Activated CD8-positive, alpha-beta memory T cell treated with anti-CD3 and anti-CD28 coated beads, Interleukin-2, amount 10 ng/mL, durations not matched to agents 7 days and 5 days (primary cell): ENCODE data around the gene SLC2A3. TPM values are rescaled to one million over a fixed set of nuclear protein-coding genes. Genes with fewer than 3 reads are reported as not detected.
"Not testable (repeated sequence)": the region's sequence is repeated elsewhere in the genome, so short reads cannot be mapped to it uniquely, and the experiment has no call there.

ENCODE experiments used
- ATAC-seq: fragments of 150-1000 bp; cut with Tn5 transposase; one replicate; pipeline ENCODE4 v1.10.0; 2021; ENCODE audit warnings: moderate library complexity
- CTCF ChIA-PET: fragments of 350-600 bp; sonication (Branson Sonifier 250); formaldehyde crosslinking; loops from one replicate; lab custom pipeline; 2021; ENCODE audit warnings: antibody characterized with exemption; lab: Charles Lee
- DNase-seq: peaks from one replicate; pipeline ENCODE4 v3.0.0-alpha.2; 2020
- H3K27ac Mint-ChIP-seq: one replicate; pipeline ENCODE4 v1.8.0; 2021; ENCODE audit warnings: mild to moderate bottlenecking, mixed read lengths
- H3K27me3 Mint-ChIP-seq: one replicate; pipeline ENCODE4 v1.8.0; 2021; ENCODE audit warnings: mixed read lengths
- H3K36me3 Mint-ChIP-seq: one replicate; pipeline ENCODE4 v1.8.0; 2021; ENCODE audit warnings: mild to moderate bottlenecking, mixed read lengths
- H3K4me1 Mint-ChIP-seq: one replicate; pipeline ENCODE4 v1.8.0; 2021; ENCODE audit warnings: mixed read lengths
- H3K4me3 Mint-ChIP-seq: one replicate; pipeline ENCODE4 v1.8.0; 2021; ENCODE audit warnings: mild to moderate bottlenecking, moderate library complexity, mixed read lengths
- H3K9me3 Mint-ChIP-seq: one replicate; pipeline ENCODE4 v1.8.0; 2022; ENCODE audit warnings: low read depth, mixed read lengths
- total RNA-seq, 2 experiments: library from RNA; stranded (reverse); gene quantifications; one replicate each; pipeline ENCODE4 v1.2.3, GENCODE V29; 2021

SLC2A3 gene
- total RNA-seq, 2 experiments from 2014 or later, result 193 to 290 TPM

DNA sequence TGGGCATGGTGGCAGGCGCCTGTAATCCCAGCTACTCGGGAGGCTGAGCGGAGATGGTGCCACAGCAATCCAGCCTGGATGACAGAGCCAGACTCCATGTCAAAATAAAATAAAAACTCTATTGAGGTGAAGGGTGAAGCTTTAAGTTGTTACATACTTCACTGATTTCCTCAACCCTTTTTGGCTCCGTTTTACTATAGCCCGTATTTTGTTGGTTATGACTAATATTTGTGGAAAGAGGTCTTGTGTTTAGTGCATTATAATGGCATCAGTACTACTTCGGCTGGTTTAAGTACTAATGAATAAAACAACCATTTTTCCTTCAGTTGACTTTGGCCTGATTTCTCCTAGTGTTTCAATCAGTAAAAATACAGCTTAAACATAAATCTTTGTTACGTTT, 36.2 kb downstream of the SLC2A3 start:
- H3K4me1 Mint-ChIP-seq, result no peaks in the 10 kb centered on the region
- no peaks in the 10 kb centered on the region for H3K36me3 Mint-ChIP-seq
- peaks cover 4% of the 10 kb centered on the region for H3K27me3 Mint-ChIP-seq
- H3K27ac Mint-ChIP-seq, result no peak overlapping the region
- no peak overlapping the region for H3K4me3 Mint-ChIP-seq
- ATAC-seq, result no peak
- no peak for DNase-seq
- no peaks in the 10 kb centered on the region for H3K9me3 Mint-ChIP-seq
- CTCF ChIA-PET, result interaction anchor here (1.6 kb wide), 1 partner anchor 40 kb away, joined by 3 read pairs; no protein-coding TSS in a partner anchor

DNA sequence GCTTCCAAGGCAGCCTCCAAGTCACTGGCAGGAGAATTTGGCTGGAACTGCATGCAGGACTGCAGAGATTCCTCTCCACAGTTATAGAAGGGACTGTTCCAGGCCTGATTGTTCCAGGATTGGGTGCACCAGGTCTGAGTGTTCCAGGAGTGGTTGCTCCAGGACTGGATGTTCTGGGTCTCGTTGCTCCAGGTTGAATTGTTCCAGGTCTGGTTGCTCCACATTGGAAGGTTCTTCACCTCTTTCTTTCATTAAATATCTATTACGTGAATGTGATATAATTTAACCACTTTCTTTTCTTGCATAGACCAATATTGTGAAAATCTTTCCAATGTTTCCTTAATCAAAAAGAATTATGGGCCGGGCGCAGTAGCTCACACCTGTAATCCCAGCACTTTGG, 39.3 kb downstream of the SLC2A3 start:
- H3K4me1 Mint-ChIP-seq, ATAC-seq, DNase-seq, H3K4me3 Mint-ChIP-seq, H3K36me3 Mint-ChIP-seq, H3K9me3 Mint-ChIP-seq, CTCF ChIA-PET, H3K27me3 Mint-ChIP-seq, H3K27ac Mint-ChIP-seq: not testable (repeated sequence)

DNA sequence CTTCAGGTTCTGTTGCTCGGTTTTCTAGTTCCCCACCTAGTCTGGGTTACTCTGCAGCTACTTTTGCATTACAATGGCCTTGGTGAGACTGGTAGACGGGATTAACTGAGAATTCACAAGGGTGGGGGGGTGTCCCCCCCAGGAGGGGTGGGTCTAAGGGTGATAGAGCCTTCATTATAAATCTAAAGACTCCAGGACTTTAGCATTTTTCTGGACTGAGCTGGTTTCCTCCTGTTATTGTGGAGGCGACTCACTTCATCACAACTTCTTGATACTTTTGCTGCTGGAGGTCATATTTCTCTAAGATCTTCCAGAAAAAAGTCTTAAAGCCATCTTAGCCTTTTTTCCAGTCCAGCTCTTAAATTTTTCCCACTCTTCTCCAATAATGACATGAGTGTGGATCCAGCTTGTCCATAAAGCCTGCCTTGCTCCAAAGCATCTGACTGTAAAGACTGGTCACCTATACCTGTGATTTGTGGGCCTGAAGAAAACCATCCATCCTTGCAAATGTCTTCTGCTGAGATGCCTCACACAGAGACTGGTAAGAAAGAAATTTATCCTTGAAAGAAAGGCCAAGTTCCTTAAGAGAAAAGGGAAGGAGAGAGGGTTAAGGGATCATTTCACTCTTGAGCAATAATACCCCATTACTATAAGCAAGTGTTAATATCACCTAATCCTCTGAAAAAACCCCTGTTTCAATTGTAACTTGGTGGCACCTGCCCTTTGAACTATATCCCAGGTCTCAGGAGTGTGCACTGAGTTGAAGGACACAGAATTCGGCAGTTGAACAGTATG, 43.6 kb downstream of the SLC2A3 start:
- peaks cover 4% of the 10 kb centered on the region for H3K27me3 Mint-ChIP-seq
- H3K36me3 Mint-ChIP-seq, result no peaks in the 10 kb centered on the region
- no peak for ATAC-seq
- H3K4me3 Mint-ChIP-seq, result no peak overlapping the region
- H3K27ac Mint-ChIP-seq, result no peak overlapping the region
- H3K9me3 Mint-ChIP-seq, result no peaks in the 10 kb centered on the region
- CTCF ChIA-PET, result no interaction called here
- DNase-seq, result no peak
- no peaks in the 10 kb centered on the region for H3K4me1 Mint-ChIP-seq

DNA sequence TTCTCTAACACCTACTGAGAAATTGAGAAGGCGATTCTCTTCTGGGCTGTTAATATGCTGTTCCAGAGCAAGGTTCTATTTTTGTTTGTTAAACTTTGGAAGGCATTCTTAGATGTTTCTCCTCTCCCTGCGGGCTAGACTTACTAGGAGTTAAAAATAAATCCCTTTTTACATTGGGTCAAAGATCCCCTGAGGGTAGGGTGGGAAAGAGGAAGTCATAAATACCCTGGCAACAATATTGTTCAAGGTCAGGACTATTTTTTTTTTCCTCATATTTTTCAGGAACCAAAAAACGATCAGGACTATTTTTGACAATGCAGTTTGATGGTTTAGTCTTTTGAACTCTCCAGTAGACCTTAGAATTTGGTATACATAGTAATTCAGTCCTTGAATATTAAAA, 51.3 kb downstream of the SLC2A3 start:
- CTCF ChIA-PET, result interaction anchor here (1.4 kb wide), 1 partner anchor 20 kb away, joined by 4 read pairs; no protein-coding TSS in a partner anchor
- no peaks in the 10 kb centered on the region for H3K36me3 Mint-ChIP-seq
- DNase-seq (no peak), ATAC-seq (no peak)
- no peaks in the 10 kb centered on the region for H3K4me1 Mint-ChIP-seq
- H3K9me3 Mint-ChIP-seq, result no peaks in the 10 kb centered on the region
- no peak overlapping the region for H3K4me3 Mint-ChIP-seq
- no peak overlapping the region for H3K27ac Mint-ChIP-seq
- peaks cover 7% of the 10 kb centered on the region for H3K27me3 Mint-ChIP-seq

DNA sequence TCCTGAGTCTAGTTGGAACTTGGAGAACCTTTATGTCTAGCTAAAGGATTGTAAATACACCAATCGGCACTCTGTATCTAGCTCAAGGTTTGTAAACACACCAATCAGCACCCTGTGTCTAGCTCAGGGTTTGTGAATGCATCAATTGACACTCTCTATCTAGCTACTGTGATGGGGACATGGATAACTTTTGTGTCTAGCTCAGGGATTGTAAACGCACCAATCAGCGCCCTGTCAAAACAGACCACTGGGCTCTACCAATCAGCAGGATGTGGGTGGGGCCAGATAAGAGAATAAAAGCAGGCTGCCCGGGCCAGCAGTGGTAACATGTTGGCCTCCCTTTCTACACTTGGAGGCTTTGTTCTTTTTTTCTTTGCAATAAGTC, 54.3 kb downstream of the SLC2A3 start:
- H3K27me3 Mint-ChIP-seq, CTCF ChIA-PET, H3K27ac Mint-ChIP-seq, ATAC-seq, H3K36me3 Mint-ChIP-seq, DNase-seq, H3K4me1 Mint-ChIP-seq, H3K4me3 Mint-ChIP-seq, H3K9me3 Mint-ChIP-seq: not testable (repeated sequence)

DNA sequence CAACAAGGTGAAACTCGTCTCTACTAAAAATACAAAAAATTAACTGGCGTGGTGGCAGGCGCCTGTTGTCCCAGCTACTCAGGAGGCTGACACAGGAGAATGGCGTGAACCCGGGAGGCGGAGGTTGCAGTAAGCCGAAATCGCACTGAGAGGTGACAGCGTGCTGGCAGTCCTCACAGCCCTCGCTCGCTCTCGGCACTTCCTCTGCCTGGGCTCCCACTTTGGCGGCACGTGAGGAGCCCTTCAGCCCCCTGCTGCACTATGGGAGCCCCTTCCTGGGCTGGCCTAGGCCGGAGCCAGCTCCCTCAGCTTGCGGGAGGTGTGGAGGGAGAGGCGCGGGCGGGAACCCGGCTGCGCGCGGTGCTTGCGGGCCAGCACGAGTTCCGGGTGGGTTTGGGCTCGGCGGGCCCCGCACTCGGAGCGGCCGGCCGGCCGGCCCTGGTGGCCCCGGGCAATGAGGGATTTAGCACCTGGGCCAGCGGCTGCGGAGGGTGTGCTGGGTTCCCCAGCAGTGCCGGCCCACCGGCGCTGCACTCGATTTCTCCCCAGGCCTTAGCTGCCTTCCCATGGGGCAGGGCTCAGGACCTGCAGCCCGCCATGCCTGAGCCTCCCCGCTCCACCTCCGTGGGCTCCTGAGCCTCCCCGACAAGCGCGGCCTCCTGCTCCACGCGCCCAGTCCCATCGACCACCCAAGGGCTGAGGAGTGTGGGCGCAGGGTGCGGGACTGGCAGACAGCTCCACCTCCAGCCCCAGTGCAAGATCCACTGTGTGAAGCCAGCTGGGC, 54.8 kb downstream of the SLC2A3 start:
- DNase-seq, H3K27ac Mint-ChIP-seq, CTCF ChIA-PET, H3K4me1 Mint-ChIP-seq, H3K4me3 Mint-ChIP-seq, H3K36me3 Mint-ChIP-seq, H3K9me3 Mint-ChIP-seq, ATAC-seq, H3K27me3 Mint-ChIP-seq: not testable (repeated sequence)

DNA sequence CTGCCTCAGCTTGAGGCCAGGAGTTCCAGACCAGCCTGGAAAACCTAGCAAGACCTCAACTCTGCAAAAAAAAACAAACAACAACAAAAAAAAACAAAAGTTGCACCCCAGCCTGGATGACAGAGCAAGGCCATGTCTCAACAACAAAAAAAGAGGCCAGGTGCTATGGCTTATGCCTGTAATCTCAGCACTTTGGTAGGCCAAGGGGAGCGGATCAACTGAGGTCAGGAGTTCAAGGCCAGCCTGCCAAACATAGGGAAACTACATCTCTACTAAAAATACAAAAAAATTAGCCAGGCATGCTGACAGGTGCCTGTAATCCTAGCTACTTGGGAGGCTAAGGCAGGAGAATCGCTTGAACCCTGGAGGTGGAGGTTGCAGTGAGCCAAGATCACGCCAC, 56.7 kb downstream of the SLC2A3 start:
- peaks cover 1% of the 10 kb centered on the region for H3K27me3 Mint-ChIP-seq
- no peaks in the 10 kb centered on the region for H3K4me1 Mint-ChIP-seq
- no peak overlapping the region for H3K4me3 Mint-ChIP-seq
- H3K9me3 Mint-ChIP-seq, result no peaks in the 10 kb centered on the region
- no peaks in the 10 kb centered on the region for H3K36me3 Mint-ChIP-seq
- H3K27ac Mint-ChIP-seq, result no peak overlapping the region
- DNase-seq, result no peak
- ATAC-seq, result no peak
- CTCF ChIA-PET, result interaction anchor here (0.6 kb wide), 1 partner anchor 1136 kb away, joined by 3 read pairs; no protein-coding TSS in a partner anchor

DNA sequence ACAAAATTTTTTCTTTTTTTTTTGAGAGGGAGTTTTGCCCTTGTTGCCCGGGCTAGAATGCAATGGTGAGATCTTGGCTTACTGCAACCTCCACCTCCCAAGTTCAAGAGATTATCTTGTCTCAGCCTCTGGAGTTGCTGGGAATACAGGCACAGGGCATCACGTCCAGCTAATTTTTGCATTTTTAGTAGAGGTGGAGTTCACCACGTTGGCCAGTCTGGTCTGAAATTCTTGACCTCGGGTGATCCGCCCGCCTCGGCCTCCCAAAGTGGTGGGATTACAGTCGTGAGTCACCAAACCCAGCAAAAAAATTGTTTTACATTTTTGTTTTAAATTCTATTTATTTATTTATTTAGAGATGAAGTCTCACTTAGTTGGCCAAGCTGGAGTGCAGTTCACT, 58.6 kb downstream of the SLC2A3 start:
- Mint-ChIP-seq H3K27me3 (peaks cover 16% of the 10 kb centered on the region), H3K36me3 (no peaks in the 10 kb centered on the region), H3K27ac (no peak overlapping the region), H3K9me3 (no peaks in the 10 kb centered on the region), H3K4me3 (no peak overlapping the region), H3K4me1 (no peaks in the 10 kb centered on the region)
- CTCF ChIA-PET, result no interaction called here
- DNase-seq (no peak), ATAC-seq (no peak)

DNA sequence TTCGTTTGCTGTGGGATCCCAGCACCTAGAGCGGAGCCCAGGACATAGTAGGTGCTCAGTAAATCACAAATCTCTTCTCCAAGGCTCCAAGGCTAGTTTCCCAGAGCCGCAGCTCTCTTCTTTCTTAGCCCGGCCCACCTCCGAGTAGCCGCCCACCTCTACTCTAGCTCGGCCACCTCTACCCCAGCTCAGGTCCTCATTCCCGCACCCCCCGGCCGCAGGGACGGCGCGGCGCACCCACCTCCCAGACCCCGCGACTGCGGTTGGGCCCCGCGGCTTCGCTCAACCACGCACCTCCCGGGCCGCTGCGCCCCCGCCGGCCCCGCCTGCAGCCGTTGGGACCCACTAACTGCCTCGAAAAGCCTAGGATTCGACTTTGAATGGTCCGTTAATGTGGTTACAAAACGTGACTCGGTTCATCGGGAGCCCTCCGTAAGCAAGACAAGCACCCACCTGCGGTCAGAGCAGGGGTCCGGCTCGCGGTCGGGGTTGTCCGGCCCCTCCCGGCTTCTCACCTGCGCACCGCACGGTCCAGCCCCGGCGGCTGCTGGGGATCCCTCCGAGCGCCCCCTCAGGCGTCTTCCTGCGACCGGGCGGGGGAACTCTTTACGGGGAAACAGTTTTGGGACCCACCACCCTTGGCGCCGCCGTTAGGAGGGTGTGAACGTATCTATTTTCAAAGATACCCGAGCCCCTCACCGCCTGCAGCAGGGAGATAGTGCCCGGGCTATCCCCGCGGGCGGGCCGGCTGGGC, 63.2 kb downstream of the SLC2A3 start, which contains the start of gene SLC2A14:
Gene SLC2A14, minus strand, starts transcription at position 350 of the 754 bp plus-strand sequence. CDS start 3,035 bp downstream, outside the sequence.
- Mint-ChIP-seq H3K9me3 (no peaks in the 10 kb centered on the region), H3K27me3 (peaks cover 54% of the 10 kb centered on the region), H3K36me3 (no peaks in the 10 kb centered on the region), H3K27ac (no peak within 1 kb of the TSS), H3K4me1 (peaks cover 3% of the 10 kb centered on the region), H3K4me3 (no peak within 1 kb of the TSS)
- CTCF ChIA-PET, result no interaction called here
- DNase-seq, result no peak
- ATAC-seq, result no peak

DNA sequence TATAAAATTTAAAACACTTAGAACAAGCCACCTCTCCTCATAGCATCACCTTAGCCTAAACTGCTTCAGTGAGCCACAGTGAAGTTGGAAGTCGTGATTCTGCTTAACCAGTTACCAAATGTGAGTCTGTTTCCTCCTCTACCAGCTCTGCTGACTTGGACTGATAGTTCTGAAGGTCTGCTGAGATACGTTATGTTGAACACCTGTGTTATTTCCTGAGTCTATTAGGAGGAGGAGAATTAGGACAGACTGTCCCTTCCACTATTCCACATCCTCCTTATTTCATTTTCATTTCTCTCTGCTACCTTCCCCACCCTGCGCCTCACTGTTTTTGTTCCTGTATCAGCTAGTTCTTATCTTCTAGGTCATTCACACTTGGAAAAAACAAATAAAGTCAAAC, 65.7 kb downstream of the SLC2A3 start:
- no peaks in the 10 kb centered on the region for H3K36me3 Mint-ChIP-seq
- no peak overlapping the region for H3K27ac Mint-ChIP-seq
- H3K27me3 Mint-ChIP-seq, result peaks cover 58% of the 10 kb centered on the region
- H3K4me3 Mint-ChIP-seq, result no peak overlapping the region
- CTCF ChIA-PET, result no interaction called here
- no peaks in the 10 kb centered on the region for H3K9me3 Mint-ChIP-seq
- H3K4me1 Mint-ChIP-seq, result peaks cover 8% of the 10 kb centered on the region
- DNase-seq (no peak), ATAC-seq (no peak)

Other genes with a start within 250 kb of the SLC2A3 start
- gene GDF3, start 240.4 kb downstream of the SLC2A3 start, total RNA-seq, result not detected
- not detected for gene DPPA3, start 224.8 kb downstream of the SLC2A3 start, total RNA-seq
- gene CLEC4C, start 188.8 kb downstream of the SLC2A3 start, total RNA-seq, result not detected
- gene NANOGNB, start 171.0 kb downstream of the SLC2A3 start, total RNA-seq, result not detected
- not detected for gene NANOG, start 146.8 kb downstream of the SLC2A3 start, total RNA-seq
- under 1 TPM; 0.12 to 0.38 TPM for gene SLC2A14, start 63.3 kb downstream of the SLC2A3 start, total RNA-seq
- gene FOXJ2, start 96.5 kb upstream of the SLC2A3 start, total RNA-seq, result 10 to 100 TPM; 17.9 to 18.1 TPM
- 10 to 100 TPM in 1 of 2 experiments, 1 to 10 TPM in 1; 9.3 to 10.7 TPM for gene C3AR1, start 130.2 kb upstream of the SLC2A3 start, total RNA-seq
- gene NECAP1, start 146.1 kb upstream of the SLC2A3 start, total RNA-seq, result 10 to 100 TPM; 32.4 to 40.5 TPM
- under 1 TPM; 0.19 to 0.79 TPM for gene CLEC4A, start 187.4 kb upstream of the SLC2A3 start, total RNA-seq
- gene ZNF705A, start 220.8 kb upstream of the SLC2A3 start, total RNA-seq, result not detected